ENCODE results near the gene NRXN2. TPM values are rescaled to one million over a fixed set of nuclear protein-coding genes. Genes with fewer than 3 reads are reported as not detected.

Gene NRXN2
- polyA plus RNA-seq, 1 experiment = 0.20 TPM

DNA sequence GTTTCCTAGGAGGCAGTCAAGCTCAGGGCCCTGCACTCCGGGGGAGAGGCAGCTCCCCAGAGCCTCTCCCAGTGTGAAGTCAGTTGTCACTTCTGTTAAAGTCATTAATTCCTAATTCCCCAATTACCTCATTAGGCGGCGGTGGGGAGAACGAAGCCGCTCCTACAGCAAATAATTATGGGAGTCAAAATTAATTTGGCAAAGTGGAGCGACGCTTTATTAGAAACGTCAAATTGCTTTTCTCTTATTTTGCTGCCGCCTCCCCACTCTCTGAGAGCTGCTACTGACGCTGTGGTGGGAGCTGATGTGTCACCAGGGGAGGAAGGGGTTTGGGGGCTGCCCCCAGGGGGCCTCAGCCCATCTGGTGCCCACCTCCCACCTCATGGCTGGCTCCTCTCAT is 90.3 kb downstream of the NRXN2 start:
- TF ChIP-seq, protein P1, sequence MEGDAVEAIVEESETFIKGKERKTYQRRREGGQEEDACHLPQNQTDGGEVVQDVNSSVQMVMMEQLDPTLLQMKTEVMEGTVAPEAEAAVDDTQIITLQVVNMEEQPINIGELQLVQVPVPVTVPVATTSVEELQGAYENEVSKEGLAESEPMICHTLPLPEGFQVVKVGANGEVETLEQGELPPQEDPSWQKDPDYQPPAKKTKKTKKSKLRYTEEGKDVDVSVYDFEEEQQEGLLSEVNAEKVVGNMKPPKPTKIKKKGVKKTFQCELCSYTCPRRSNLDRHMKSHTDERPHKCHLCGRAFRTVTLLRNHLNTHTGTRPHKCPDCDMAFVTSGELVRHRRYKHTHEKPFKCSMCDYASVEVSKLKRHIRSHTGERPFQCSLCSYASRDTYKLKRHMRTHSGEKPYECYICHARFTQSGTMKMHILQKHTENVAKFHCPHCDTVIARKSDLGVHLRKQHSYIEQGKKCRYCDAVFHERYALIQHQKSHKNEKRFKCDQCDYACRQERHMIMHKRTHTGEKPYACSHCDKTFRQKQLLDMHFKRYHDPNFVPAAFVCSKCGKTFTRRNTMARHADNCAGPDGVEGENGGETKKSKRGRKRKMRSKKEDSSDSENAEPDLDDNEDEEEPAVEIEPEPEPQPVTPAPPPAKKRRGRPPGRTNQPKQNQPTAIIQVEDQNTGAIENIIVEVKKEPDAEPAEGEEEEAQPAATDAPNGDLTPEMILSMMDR (IDR thresholded peaks at IDR 0.05; ENCODE audit: insufficient read depth, low read depth, low read length) = no peak
- H3K4me3 ChIP-seq (ENCODE audit: low read depth, low read length) = no peak overlapping the region
- H3K36me3 ChIP-seq (ENCODE audit: control insufficient read depth, insufficient read depth, low read length) = no peaks in the 10 kb centered on the region
- CTCF ChIA-PET = interaction anchor here (0.7 kb wide), 1 partner anchor 12 kb away, joined by 4 read pairs; no protein-coding TSS in a partner anchor
- H3K27me3 ChIP-seq (ENCODE audit: control insufficient read depth, insufficient read depth, low read length) = peaks cover 12% of the 10 kb centered on the region
- POLR2A ChIA-PET = no interaction called here
- no peak for DNase-seq (ENCODE audit: low read depth)

DNA sequence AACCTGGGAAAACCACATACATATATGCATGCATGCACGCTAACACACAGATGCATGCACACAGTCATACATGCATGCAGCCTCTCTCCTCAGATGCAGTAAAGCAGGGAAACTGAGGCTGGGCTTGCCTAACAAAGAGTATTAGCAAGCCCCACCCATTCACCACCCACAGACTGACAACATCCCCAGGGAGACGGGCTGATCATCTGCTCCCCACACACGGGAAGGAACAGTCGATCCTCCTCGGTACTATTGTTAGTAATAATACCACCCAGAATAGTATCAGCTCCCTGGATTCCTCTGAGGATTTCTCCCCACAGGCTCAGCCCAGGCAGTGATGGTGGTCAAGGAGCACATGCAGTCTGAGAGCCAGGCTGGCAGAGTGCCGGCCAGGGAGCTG is 90.8 kb downstream of the NRXN2 start:
- Histone ChIP-seq H3K36me3 (ENCODE audit: control insufficient read depth, insufficient read depth, low read length) (no peaks in the 10 kb centered on the region), H3K4me3 (ENCODE audit: low read depth, low read length) (no peak overlapping the region), H3K27me3 (ENCODE audit: control insufficient read depth, insufficient read depth, low read length) (peaks cover 12% of the 10 kb centered on the region)
- no peak for DNase-seq (ENCODE audit: low read depth)
- TF ChIP-seq, protein P1 (IDR thresholded peaks at IDR 0.05; ENCODE audit: insufficient read depth, low read depth, low read length) = no peak
- CTCF ChIA-PET = interaction anchor here (0.7 to 2.3 kb wide), 2 partner anchors 12 to 18 kb away, joined by 4 to 8 read pairs; no protein-coding TSS in a partner anchor
- POLR2A ChIA-PET = no interaction called here

DNA sequence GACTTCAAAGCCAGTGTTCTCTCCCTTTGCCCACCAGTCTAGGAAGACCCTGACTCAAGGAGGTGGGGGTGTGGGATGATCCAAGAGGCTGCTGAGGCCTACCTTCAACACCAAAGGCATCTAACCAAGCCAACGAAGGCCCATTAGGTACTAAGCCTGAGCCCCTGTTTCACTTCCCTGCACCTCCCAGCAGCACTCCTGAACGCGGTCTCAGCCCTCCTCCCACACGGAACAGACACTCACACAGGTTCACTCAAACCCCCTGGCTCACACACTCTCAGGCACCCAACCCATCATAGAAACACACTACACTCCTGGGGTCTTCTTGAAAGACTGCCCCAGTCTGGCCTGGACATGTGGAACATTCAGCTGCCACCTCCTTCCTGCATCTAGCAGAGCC is 91.3 kb downstream of the NRXN2 start:
- H3K27me3 ChIP-seq (ENCODE audit: control insufficient read depth, insufficient read depth, low read length) = peaks cover 10% of the 10 kb centered on the region
- ChIA-PET CTCF (interaction anchor here (2.3 kb wide), 1 partner anchor 18 kb away, joined by 8 read pairs; no protein-coding TSS in a partner anchor), POLR2A (interaction anchor here (0.6 kb wide), 1 partner anchor 43 kb away, joined by 3 read pairs; no protein-coding TSS in a partner anchor)

DNA sequence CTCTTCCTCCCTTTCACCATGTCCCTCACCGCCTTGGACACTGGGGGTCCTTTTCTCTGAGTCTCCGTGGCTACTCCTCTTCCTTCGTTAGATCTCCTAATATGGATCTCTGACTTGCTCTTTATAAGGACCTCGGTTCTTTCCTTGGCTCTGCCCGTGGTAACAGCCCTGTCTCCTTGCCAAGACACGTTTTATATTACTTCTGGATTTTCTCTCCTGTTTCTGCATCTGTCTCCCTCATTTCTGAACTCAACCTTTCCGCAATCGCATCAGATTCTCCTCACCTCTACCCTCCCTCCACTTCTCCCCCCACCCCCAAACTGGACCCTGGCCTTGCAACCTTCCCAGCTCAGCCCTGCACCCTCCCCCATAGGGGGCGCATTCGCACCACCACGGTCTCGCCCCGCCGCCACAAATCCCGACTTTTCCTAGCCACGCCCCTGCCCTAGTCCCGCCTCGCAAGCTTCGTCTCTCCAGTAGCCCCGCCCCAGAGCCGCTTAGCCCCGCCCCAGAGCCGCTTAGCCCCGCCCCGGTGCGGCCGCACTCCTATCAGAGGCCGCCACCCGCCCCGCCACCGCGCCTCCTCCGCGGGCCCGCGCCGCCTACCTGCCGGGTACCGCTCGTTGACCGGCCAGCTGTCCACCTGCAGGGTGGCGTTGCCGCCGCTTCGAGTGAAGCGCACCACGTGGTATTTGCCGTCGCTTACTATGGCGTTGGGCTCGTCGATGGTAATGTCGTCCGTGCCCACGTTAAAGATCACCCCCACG is 93.0 kb downstream of the NRXN2 start:
- no peak for DNase-seq (ENCODE audit: low read depth)
- no peak overlapping the region for H3K4me3 ChIP-seq (ENCODE audit: low read depth, low read length)
- CTCF ChIA-PET = interaction anchor here (0.9 to 2.3 kb wide), 2 partner anchors 14 to 20 kb away, joined by 3 to 8 read pairs; no protein-coding TSS in a partner anchor
- no peaks in the 10 kb centered on the region for H3K36me3 ChIP-seq (ENCODE audit: control insufficient read depth, insufficient read depth, low read length)
- TF ChIP-seq, protein P1 (IDR thresholded peaks at IDR 0.05; ENCODE audit: insufficient read depth, low read depth, low read length) = no peak
- POLR2A ChIA-PET = no interaction called here
- H3K27me3 ChIP-seq (ENCODE audit: control insufficient read depth, insufficient read depth, low read length) = peaks cover 16% of the 10 kb centered on the region

More for the DNA sequence above, 91.3 kb downstream of the NRXN2 start:
- DNase-seq (ENCODE audit: low read depth) = no peak
- Histone ChIP-seq H3K36me3 (ENCODE audit: control insufficient read depth, insufficient read depth, low read length) (no peaks in the 10 kb centered on the region), H3K4me3 (ENCODE audit: low read depth, low read length) (no peak overlapping the region)
- TF ChIP-seq, protein P1 (IDR thresholded peaks at IDR 0.05; ENCODE audit: insufficient read depth, low read depth, low read length) = no peak

DNA sequence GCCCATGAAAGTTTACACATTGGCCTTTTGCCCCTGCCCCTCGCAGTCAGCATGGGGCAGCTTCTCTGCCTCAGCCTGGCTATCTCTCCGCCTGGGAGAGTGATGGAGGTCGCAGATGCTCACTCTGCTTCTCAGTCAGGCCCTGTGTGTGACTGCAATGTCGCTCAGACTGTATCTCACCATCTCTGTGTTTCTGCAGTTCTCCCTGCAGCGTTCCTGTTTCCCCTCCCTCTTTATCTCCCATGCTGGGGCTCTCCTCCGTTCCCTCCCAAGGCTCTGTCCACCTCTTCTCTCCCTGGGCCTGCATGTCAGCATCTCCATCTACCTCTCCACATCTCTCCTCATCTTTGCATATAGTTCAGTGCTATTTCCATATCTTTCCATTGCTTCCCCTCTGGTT is 93.9 kb downstream of the NRXN2 start:
- CTCF ChIA-PET = no interaction called here

More for the DNA sequence above, 93.9 kb downstream of the NRXN2 start:
- DNase-seq (ENCODE audit: low read depth) = no peak
- no peak overlapping the region for H3K4me3 ChIP-seq (ENCODE audit: low read depth, low read length)
- no peaks in the 10 kb centered on the region for H3K36me3 ChIP-seq (ENCODE audit: control insufficient read depth, insufficient read depth, low read length)
- H3K27me3 ChIP-seq (ENCODE audit: control insufficient read depth, insufficient read depth, low read length) = peaks cover 18% of the 10 kb centered on the region
- POLR2A ChIA-PET = no interaction called here
- TF ChIP-seq, protein P1 (IDR thresholded peaks at IDR 0.05; ENCODE audit: insufficient read depth, low read depth, low read length) = no peak
